ENCODE results near the gene GZMB.
"Not testable (repeated sequence)": the region's sequence is repeated elsewhere in the genome, so short reads cannot be mapped to it uniquely, and the experiment has no call there.

Gene GZMB

GRCh38 chr14:24597403-24597802 lies 36.6 kb downstream of the GZMB start:
- no peak overlapping the region for H3K27ac ChIP-seq
- TF ChIP-seq EZH2 (IDR thresholded peaks at IDR 0.05) (no peak), POLR2AphosphoS5 (IDR thresholded peaks at IDR 0.05; ENCODE audit: borderline replicate concordance, low read depth, low read length) (no peak), FOXP2 (optimal IDR thresholded peaks at IDR 0.05; ENCODE audit: control extremely low read depth, extremely low read length, insufficient read depth) (no peak)
- no peaks in the 10 kb centered on the region for H3K36me3 ChIP-seq (ENCODE audit: insufficient read depth, low read length)
- no peak overlapping the region for H3K4me3 ChIP-seq
- no peak overlapping the region for H3K9ac ChIP-seq (ENCODE audit: insufficient read length)
- no peak for DNase-seq (ENCODE audit: low read depth, low spot score)
- no peaks in the 10 kb centered on the region for H3K9me3 ChIP-seq (ENCODE audit: low read depth, low read length)

GRCh38 chr14:24595073-24595808 lies 38.7 kb downstream of the GZMB start:
- no peak overlapping the region for H3K4me3 ChIP-seq
- no peaks in the 10 kb centered on the region for H3K9me3 ChIP-seq (ENCODE audit: low read depth, low read length)
- H3K36me3 ChIP-seq (ENCODE audit: insufficient read depth, low read length), result no peaks in the 10 kb centered on the region
- H3K9ac ChIP-seq (ENCODE audit: insufficient read length), result no peak overlapping the region
- no peak overlapping the region for H3K27ac ChIP-seq
- DNase-seq (ENCODE audit: low read depth, low spot score), result no peak
- no peak for TF ChIP-seq FOXP2 (optimal IDR thresholded peaks at IDR 0.05; ENCODE audit: control extremely low read depth, extremely low read length, insufficient read depth)
- no peak for TF ChIP-seq EZH2 (IDR thresholded peaks at IDR 0.05)
- no peak for TF ChIP-seq POLR2AphosphoS5 (IDR thresholded peaks at IDR 0.05; ENCODE audit: borderline replicate concordance, low read depth, low read length)

GRCh38 chr14:24591004-24591403 lies 43.0 kb downstream of the GZMB start:
- not testable (repeated sequence) for DNase-seq (ENCODE audit: low read depth, low spot score); H3K9me3 ChIP-seq (ENCODE audit: low read depth, low read length); H3K36me3 ChIP-seq (ENCODE audit: insufficient read depth, low read length); H3K27ac ChIP-seq; H3K9ac ChIP-seq (ENCODE audit: insufficient read length); H3K4me3 ChIP-seq

- not testable (repeated sequence) for DNase-seq (ENCODE audit: low read depth, low spot score); H3K4me3 ChIP-seq; H3K9ac ChIP-seq (ENCODE audit: insufficient read length); H3K9me3 ChIP-seq (ENCODE audit: low read depth, low read length); H3K27ac ChIP-seq; H3K36me3 ChIP-seq (ENCODE audit: insufficient read depth, low read length)
Measured at GRCh38 chr14:24584402-24584801, 49.6 kb downstream of the GZMB start.

All from SK-N-MC (cell line).